HepG2 (cell line): ENCODE measurements around the gene MRPL43. TPM values are rescaled to one million over a fixed set of nuclear protein-coding genes. Genes with fewer than 3 reads are reported as not detected.

Experiments used
- DMTF1 ChIP-seq: sonication (generic); formaldehyde crosslinking; IDR thresholded peaks from 2 replicates; pipeline ENCODE4 v1.4.0; 2020; ENCODE audit warnings: mild to moderate bottlenecking, missing genetic modification reagents
- PREB ChIP-seq: sonication (generic); formaldehyde crosslinking; IDR thresholded peaks from 2 replicates; pipeline ENCODE4 v1.4.0; 2020; ENCODE audit warnings: missing genetic modification reagents
- SOX5 ChIP-seq: IDR thresholded peaks from 2 replicates; pipeline ENCODE4 v1.6.1; 2016; ENCODE audit warnings: borderline replicate concordance
- TCF12 ChIP-seq, 2 experiments: fragments of 450-650 bp in 1 of 2; sonication (generic) in 1 of 2; formaldehyde crosslinking in 1 of 2; IDR thresholded peaks; 2 replicates each; pipeline versions ENCODE4 v1.6.1 to v1.8.0; 2017 to 2022; ENCODE audit warnings: antibody characterized with exemption in 1 of 2, mild to moderate bottlenecking in 1 of 2, missing genetic modification reagents in 1 of 2, moderate library complexity in 1 of 2
- ZBTB49 ChIP-seq: sonication (generic); formaldehyde crosslinking; IDR thresholded peaks from 2 replicates; pipeline ENCODE4 v1.4.0; 2020; ENCODE audit warnings: missing genetic modification reagents, borderline replicate concordance
- ZNF430 ChIP-seq: sonication (generic); formaldehyde crosslinking; IDR thresholded peaks from 2 replicates; pipeline ENCODE4 v1.9.0; 2021; ENCODE audit warnings: mild to moderate bottlenecking, missing genetic modification reagents
- polyA plus RNA-seq, 8 experiments: library from polyadenylated mRNA; depleted of rRNA in 3 of 8; stranded (reverse) in 7 of 8; unstranded in 1 of 8; fragments of >200 nt; fragmentation: Illumina TruSeq in 4 of 8; extraction: Trizol in 4 of 8; gene quantifications; 2 replicates each; pipeline versions ENCODE4 v1.2.1 to v1.2.3, GENCODE V29; 2011 to 2016; ENCODE audit warnings: low read depth in 4 of 8, missing spikeins in 1 of 8, mixed read lengths in 1 of 8; ENCODE audit not compliant: insufficient read depth in 1 of 8
- total RNA-seq, 5 experiments: library from RNA; depleted of rRNA; stranded (reverse); fragments of >200 nt; fragmentation: Illumina TruSeq; extraction: Trizol; gene quantifications; 2 replicates each; pipeline ENCODE4 v1.2.3, GENCODE V29; 2016; ENCODE audit warnings: low read depth in 1 of 5

Gene MRPL43
- total and polyA plus RNA-seq, 2 of the 13 experiments (the other 11 are each of a cell fraction or from before 2014, with no cell fraction given) = 71.0 to 73.7 TPM

GRCh38 chr10:100969187-100970075 lies 17.9 kb downstream of the MRPL43 start, which contains the start of gene SEMA4G (continued):
- TF ChIP-seq DMTF1 (CRISPR knock-in tag) = no peak
- TF ChIP-seq ZBTB49 = 0 out of 2 replicates have a peak, but pooled peaks have one; percentile 32
- no peak for TF ChIP-seq TCF12 (IDR thresholded peaks at IDR 0.05)
- peak; percentile 69 for TF ChIP-seq TCF12 (CRISPR knock-in tag; IDR thresholded peaks at IDR 0.05)
- TF ChIP-seq SOX5 (CRISPR knock-in tag) = peak; percentile 40; the same call in 1 of the 2 replicates
- no peak for TF ChIP-seq PREB
- TF ChIP-seq ZNF430 (CRISPR knock-in tag) = peak; percentile 66; the same call in 1 of the 2 replicates
